H1 (cell line): Measurements from ENCODE around the gene CFAP141. TPM values are rescaled to one million over a fixed set of nuclear protein-coding genes. Genes with fewer than 3 reads are reported as not detected.
A peak's percentile ranks its signal among the peaks of the same experiment; 100 is the strongest.

ENCODE experiments used
- ATF2 ChIP-seq: IDR thresholded peaks from 2 replicates; pipeline ENCODE4 v1.6.1; 2012; ENCODE audit warnings: low read length, inconsistent platforms
- BACH1 ChIP-seq: IDR thresholded peaks from 2 replicates; pipeline ENCODE4 v1.6.1; 2012; ENCODE audit warnings: low read length, improper control_type of control experiment
- CHD2 ChIP-seq: IDR thresholded peaks from 2 replicates; pipeline ENCODE4 v1.6.1; 2012; ENCODE audit warnings: low read length, improper control_type of control experiment
- GABPA ChIP-seq: IDR thresholded peaks from 2 replicates; pipeline ENCODE4 v1.6.1; 2011; ENCODE audit warnings: mild to moderate bottlenecking, low read length, moderate library complexity, borderline replicate concordance; ENCODE audit not compliant: insufficient read depth
- NANOG ChIP-seq: IDR thresholded peaks from 2 replicates; pipeline ENCODE4 v1.6.1; 2011; ENCODE audit warnings: low read length, low read depth, mild to moderate bottlenecking, inconsistent platforms; ENCODE audit not compliant: insufficient read depth, poor library complexity, severe bottlenecking
- RNF2 ChIP-seq: fragments of 200-900, 300-1000 bp; sonication (generic); IDR thresholded peaks from 2 replicates; pipeline ENCODE4 v1.7.1; 2016; ENCODE audit warnings: borderline replicate concordance, low read depth, mild to moderate bottlenecking, antibody characterized with exemption, low read length; ENCODE audit not compliant: poor library complexity, severe bottlenecking; ENCODE audit errors: missing control alignments
- SIX5 ChIP-seq: IDR thresholded peaks from 2 replicates; pipeline ENCODE4 v1.6.1; 2011; ENCODE audit warnings: mild to moderate bottlenecking, low read depth, low read length
- TAF7 ChIP-seq: optimal IDR thresholded peaks from 2 replicates; pipeline ENCODE3; 2011; ENCODE audit warnings: low read depth, mild to moderate bottlenecking, inconsistent platforms, low read length, moderate library complexity, borderline replicate concordance
- USF2 ChIP-seq: IDR thresholded peaks from 2 replicates; pipeline ENCODE4 v1.6.1; 2011; ENCODE audit warnings: low read length, improper control_type of control experiment
- polyA plus RNA-seq, 7 experiments: library from polyadenylated mRNA; depleted of rRNA in 3 of 7; stranded (reverse) in 5 of 7; unstranded in 2 of 7; fragments of >200 nt in 5 of 7; fragments of 200-250 nt in 2 of 7; gene quantifications; 1 replicate in 5 of 7; 2 replicates in 1 of 7; 4 replicates in 1 of 7; pipeline versions ENCODE4 v1.2.1 to v1.2.3, GENCODE V29; 2011 to 2013; ENCODE audit warnings: missing spikeins in 2 of 7, mixed read lengths in 2 of 7
- total RNA-seq: library from RNA; stranded (reverse); fragmentation: NEBNext Ultra II Directional; extraction: Animal tissue kit (Norgen Biotek cat#: 25700); gene quantifications from 2 replicates; pipeline ENCODE4 v1.2.1, GENCODE V29; 2021

CFAP141 gene
- total and polyA plus RNA-seq, 2 of the 8 experiments (the other 6 are each of a cell fraction or from before 2014, with no cell fraction given): not detected

- TF ChIP-seq RNF2: no peak
- TF ChIP-seq BACH1: peak; percentile 83
- TF ChIP-seq CHD2: peak; percentile 16; the same call in 1 of the 2 replicates
- no peak for TF ChIP-seq SIX5
- TF ChIP-seq NANOG: no peak
- TF ChIP-seq ATF2: no peak
- TF ChIP-seq USF2: no peak
- TF ChIP-seq GABPA: peak; percentile 94; the same call in 1 of the 2 replicates
- TF ChIP-seq TAF7: peak; percentile 67
Observed at GRCh38 chr1:154183046-154183915, 22.9 kb downstream of the CFAP141 start (continued).
